CD4-positive, alpha-beta T cell (primary cell): ENCODE measurements around the gene KIF26B. TPM values are rescaled to one million over a fixed set of nuclear protein-coding genes. Genes with fewer than 3 reads are reported as not detected.

Source experiments
- ATAC-seq: fragments of 200-7000 bp; cut with Tn5 transposase; one replicate; pipeline ENCODE4 v1.10.0; 2022; ENCODE audit warnings: mild to moderate bottlenecking; ENCODE audit not compliant: poor library complexity
- CTCF ChIA-PET: fragments of 350-600 bp; sonication (Branson Sonifier 250); formaldehyde crosslinking; loops from one replicate; lab custom pipeline; 2021; ENCODE audit warnings: antibody characterized with exemption, inconsistent platforms; lab: Charles Lee
- POLR2A ChIA-PET: fragments of 350-600 bp; sonication (Branson Sonifier 250); formaldehyde crosslinking; loops from one replicate; lab custom pipeline; 2021; ENCODE audit warnings: antibody characterized with exemption, inconsistent platforms; lab: Charles Lee
- DNase-seq, 14 experiments: peaks; one replicate each; pipeline ENCODE4 v3.0.0-alpha.2; 2013 to 2020; ENCODE audit warnings: mixed read lengths in 2 of 14
- H3K27ac ChIP-seq, 2 donors: one replicate each; pipeline versions ENCODE4 v1.5.1 to v1.7.0; 2013; ENCODE audit warnings: low read length in 2 of 2, low read depth in 1 of 2, mild to moderate bottlenecking in 1 of 2
- H3K27me3 ChIP-seq, 2 experiments: 1 replicate in 1 of 2; 2 replicates in 1 of 2; pipeline versions ENCODE4 v1.6.1 to v1.7.0; 2013; ENCODE audit warnings: low read length in 2 of 2, control low read depth in 1 of 2, mild to moderate bottlenecking in 1 of 2, moderate library complexity in 1 of 2; ENCODE audit not compliant: insufficient read depth in 2 of 2, control insufficient read depth in 1 of 2
- H3K36me3 ChIP-seq: one replicate; pipeline ENCODE4 v1.6.1; 2013; ENCODE audit warnings: low read length, control low read depth; ENCODE audit not compliant: insufficient read depth
- H3K4me1 ChIP-seq: one replicate; pipeline ENCODE4 v1.6.1; 2013; ENCODE audit warnings: low read length, control low read depth; ENCODE audit not compliant: insufficient read depth
- H3K4me3 ChIP-seq: one replicate; pipeline ENCODE4 v1.5.1; 2013; ENCODE audit warnings: mild to moderate bottlenecking, low read length, moderate library complexity
- H3K9me3 ChIP-seq, 2 experiments: 1 replicate in 1 of 2; 2 replicates in 1 of 2; pipeline versions ENCODE4 v1.6.1 to v1.7.0; 2013; ENCODE audit warnings: low read length in 2 of 2, mild to moderate bottlenecking in 2 of 2, control low read depth in 1 of 2, moderate library complexity in 1 of 2; ENCODE audit not compliant: control insufficient read depth in 1 of 2, insufficient read depth in 1 of 2
- H3K27ac Mint-ChIP-seq: one replicate; pipeline ENCODE4 v1.8.0; 2020; ENCODE audit warnings: mixed read lengths
- H3K27me3 Mint-ChIP-seq: one replicate; pipeline ENCODE4 v1.8.0; 2021; ENCODE audit warnings: mixed read lengths
- H3K36me3 Mint-ChIP-seq: one replicate; pipeline ENCODE4 v1.8.0; 2021; ENCODE audit warnings: low read depth, mixed read lengths
- H3K4me1 Mint-ChIP-seq: one replicate; pipeline ENCODE4 v1.8.0; 2021; ENCODE audit warnings: low read depth, mixed read lengths
- H3K4me3 Mint-ChIP-seq: one replicate; pipeline ENCODE4 v1.8.0; 2020; ENCODE audit warnings: mild to moderate bottlenecking, mixed read lengths
- H3K9me3 Mint-ChIP-seq: one replicate; pipeline ENCODE4 v1.8.0; 2020; ENCODE audit warnings: mixed read lengths
- intact Hi-C, 2 experiments: fragments of 100-400 bp; cut with DNase I in 1 of 2; cut with micrococcal nuclease in 1 of 2; formaldehyde crosslinking; loops; one replicate each; pipeline versions ENCODE4 v1.15.1 to v1.9.0; 2023 to 2025; cut with DNase I, micrococcal nuclease
- total RNA-seq, 174 experiments: library from RNA in 2 of 174; stranded (reverse) in 2 of 174; gene quantifications; one replicate each; pipeline ENCODE4 v1.2.3 and lab custom pipeline; 2021 to 2026
- TF ChIP-seq, protein P1 (sequence below): fragments of 200-600 bp; IDR thresholded peaks from one replicate; pipeline ENCODE4 v1.8.0; 2022; ENCODE audit warnings: antibody characterized with exemption, mild to moderate bottlenecking

KIF26B gene
- total RNA-seq, 2 experiments from 2014 or later, result 0.03 TPM; not detected in 1

DNA sequence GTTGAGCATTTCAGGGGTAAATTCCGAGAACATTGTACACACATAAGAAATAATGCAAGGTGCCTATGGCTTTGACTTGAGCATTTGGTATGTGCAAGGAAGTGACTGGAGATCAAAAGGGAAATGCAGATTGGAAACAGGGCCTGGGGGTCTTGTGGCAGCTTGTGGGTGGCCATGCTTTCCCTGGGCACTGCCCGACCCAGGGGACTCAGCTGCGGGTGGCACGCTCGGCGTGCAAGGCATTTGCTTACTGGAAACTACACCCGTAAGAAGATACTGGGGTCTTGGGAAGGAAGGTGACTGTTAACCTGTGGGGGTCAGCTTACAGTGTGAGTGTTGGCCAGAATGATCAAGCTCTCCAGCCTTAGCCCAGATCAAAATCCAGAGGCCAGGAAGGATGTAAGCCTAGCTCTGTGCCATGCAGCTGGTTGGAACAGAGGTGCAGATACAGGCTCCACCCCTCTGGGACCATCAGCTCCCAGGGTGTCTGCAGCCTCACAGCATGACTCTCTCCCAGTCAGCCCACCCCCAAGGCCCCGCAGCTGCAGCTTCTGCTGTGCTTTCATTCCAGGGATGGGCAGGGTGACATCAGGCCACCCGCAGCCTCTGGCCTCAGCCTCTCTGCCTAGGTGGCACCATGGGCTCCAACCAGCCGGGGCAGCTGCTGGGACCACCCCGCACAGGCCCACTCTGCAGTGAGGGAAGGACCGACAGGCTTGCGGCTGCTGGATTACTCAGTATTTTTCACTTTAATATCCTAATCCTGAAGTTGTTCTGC lies 55.1 kb downstream of the KIF26B start:
- H3K36me3 Mint-ChIP-seq, result no peaks in the 10 kb centered on the region
- no peak overlapping the region for H3K4me3 ChIP-seq
- H3K9me3 ChIP-seq, result peaks cover 24 to 50% of the 10 kb centered on the region in 2 experiments
- no peak for DNase-seq
- H3K4me3 Mint-ChIP-seq, result no peak overlapping the region
- H3K36me3 ChIP-seq, result no peaks in the 10 kb centered on the region
- no peaks in the 10 kb centered on the region for H3K27me3 Mint-ChIP-seq
- no peaks in the 10 kb centered on the region for H3K4me1 ChIP-seq
- no peak overlapping the region for H3K27ac ChIP-seq
- TF ChIP-seq, protein P1, sequence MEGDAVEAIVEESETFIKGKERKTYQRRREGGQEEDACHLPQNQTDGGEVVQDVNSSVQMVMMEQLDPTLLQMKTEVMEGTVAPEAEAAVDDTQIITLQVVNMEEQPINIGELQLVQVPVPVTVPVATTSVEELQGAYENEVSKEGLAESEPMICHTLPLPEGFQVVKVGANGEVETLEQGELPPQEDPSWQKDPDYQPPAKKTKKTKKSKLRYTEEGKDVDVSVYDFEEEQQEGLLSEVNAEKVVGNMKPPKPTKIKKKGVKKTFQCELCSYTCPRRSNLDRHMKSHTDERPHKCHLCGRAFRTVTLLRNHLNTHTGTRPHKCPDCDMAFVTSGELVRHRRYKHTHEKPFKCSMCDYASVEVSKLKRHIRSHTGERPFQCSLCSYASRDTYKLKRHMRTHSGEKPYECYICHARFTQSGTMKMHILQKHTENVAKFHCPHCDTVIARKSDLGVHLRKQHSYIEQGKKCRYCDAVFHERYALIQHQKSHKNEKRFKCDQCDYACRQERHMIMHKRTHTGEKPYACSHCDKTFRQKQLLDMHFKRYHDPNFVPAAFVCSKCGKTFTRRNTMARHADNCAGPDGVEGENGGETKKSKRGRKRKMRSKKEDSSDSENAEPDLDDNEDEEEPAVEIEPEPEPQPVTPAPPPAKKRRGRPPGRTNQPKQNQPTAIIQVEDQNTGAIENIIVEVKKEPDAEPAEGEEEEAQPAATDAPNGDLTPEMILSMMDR, result no peak
- intact Hi-C loops, result no loop called here
- ChIA-PET POLR2A (no interaction called here), CTCF (no interaction called here)
- H3K9me3 Mint-ChIP-seq, result peaks cover 9% of the 10 kb centered on the region
- H3K4me1 Mint-ChIP-seq, result no peaks in the 10 kb centered on the region
- H3K27me3 ChIP-seq, result no peaks in the 10 kb centered on the region
- no peak for ATAC-seq
- no peak overlapping the region for H3K27ac Mint-ChIP-seq

DNA sequence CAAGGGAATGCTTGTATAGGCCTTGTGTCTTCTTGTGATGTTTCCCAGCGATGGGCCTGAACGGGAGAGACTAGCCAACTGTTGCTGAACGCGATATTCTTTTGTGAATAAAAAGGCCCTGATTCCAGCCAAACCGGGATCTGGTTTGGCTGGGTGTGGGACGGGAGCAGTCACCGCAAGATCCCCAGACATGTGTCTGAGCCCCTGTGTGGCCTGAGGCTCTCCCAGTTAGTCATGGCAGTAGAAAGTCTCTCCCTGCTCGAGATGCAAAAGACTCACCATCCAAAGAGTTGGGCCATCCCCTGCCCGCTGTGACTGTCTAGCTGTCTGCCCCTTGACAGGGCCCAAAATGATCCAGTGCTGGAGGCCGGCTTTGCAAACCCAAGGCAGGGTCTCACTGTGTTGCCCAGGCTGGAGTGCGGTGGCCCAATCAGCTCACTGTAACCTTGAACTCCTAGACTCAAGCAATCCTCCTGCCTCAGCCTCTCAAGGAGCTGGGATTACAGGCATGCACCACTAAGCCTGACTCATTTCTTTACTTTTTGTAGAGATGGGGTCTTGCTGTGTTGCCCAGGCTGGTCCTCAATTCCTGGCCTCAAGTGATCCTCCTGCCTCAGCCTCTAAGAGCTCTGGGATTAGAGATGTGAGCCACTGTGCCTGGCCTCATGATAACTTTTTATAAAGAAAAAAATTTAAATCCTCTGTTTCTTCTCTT lies 56.4 kb downstream of the KIF26B start:
- intact Hi-C loops, result no loop called here
- ATAC-seq (no peak), DNase-seq (no peak)
- H3K36me3 ChIP-seq, result no peaks in the 10 kb centered on the region
- H3K36me3 Mint-ChIP-seq, result no peaks in the 10 kb centered on the region
- H3K27me3 ChIP-seq, result no peaks in the 10 kb centered on the region
- TF ChIP-seq, protein P1, result no peak
- no peaks in the 10 kb centered on the region for H3K27me3 Mint-ChIP-seq
- H3K4me1 ChIP-seq, result no peaks in the 10 kb centered on the region
- H3K27ac ChIP-seq, result no peak overlapping the region
- peaks cover 6% of the 10 kb centered on the region for H3K9me3 Mint-ChIP-seq
- POLR2A ChIA-PET, result no interaction called here
- no peak overlapping the region for H3K4me3 ChIP-seq
- no peak overlapping the region for H3K4me3 Mint-ChIP-seq
- CTCF ChIA-PET, result no interaction called here
- H3K27ac Mint-ChIP-seq, result no peak overlapping the region
- H3K4me1 Mint-ChIP-seq, result no peaks in the 10 kb centered on the region
- H3K9me3 ChIP-seq, result peaks cover 21 to 46% of the 10 kb centered on the region in 2 experiments

DNA sequence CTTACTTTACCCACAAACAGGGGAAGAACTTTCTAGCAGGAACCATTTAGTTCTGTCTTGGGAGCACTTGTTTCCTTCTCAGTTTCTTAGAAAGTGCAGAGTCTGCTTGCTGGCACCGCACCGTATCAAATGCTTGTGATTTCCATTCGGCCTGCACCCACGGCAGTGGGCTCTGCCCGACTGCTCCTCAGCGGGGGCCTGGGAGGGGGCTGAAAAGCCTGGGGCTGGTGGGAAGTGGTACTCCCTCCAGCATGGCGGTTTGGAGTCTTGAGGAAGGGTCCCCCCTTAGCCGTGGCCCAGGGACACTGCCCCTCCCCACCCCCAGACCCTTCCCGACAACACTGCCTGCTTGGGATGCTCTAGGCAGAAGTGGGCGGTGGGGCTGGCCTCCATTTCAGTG lies 57.0 kb downstream of the KIF26B start:
- no peaks in the 10 kb centered on the region for H3K36me3 ChIP-seq
- no peak for DNase-seq
- peaks cover 15 to 43% of the 10 kb centered on the region in 2 experiments for H3K9me3 ChIP-seq
- intact Hi-C loops, result no loop called here
- H3K4me3 Mint-ChIP-seq, result no peak overlapping the region
- POLR2A ChIA-PET, result no interaction called here
- H3K27me3 Mint-ChIP-seq, result no peaks in the 10 kb centered on the region
- H3K27ac Mint-ChIP-seq, result no peak overlapping the region
- TF ChIP-seq, protein P1, result no peak
- no peak overlapping the region for H3K27ac ChIP-seq
- H3K9me3 Mint-ChIP-seq, result peaks cover 2% of the 10 kb centered on the region
- CTCF ChIA-PET, result no interaction called here
- no peaks in the 10 kb centered on the region for H3K4me1 ChIP-seq
- no peaks in the 10 kb centered on the region for H3K36me3 Mint-ChIP-seq
- ATAC-seq, result no peak
- H3K4me3 ChIP-seq, result no peak overlapping the region
- no peaks in the 10 kb centered on the region for H3K4me1 Mint-ChIP-seq
- no peaks in the 10 kb centered on the region for H3K27me3 ChIP-seq
